Testis (tissue), 3 donors: ENCODE measurements around the gene CPNE4. TPM values are rescaled to one million over a fixed set of nuclear protein-coding genes. Genes with fewer than 3 reads are reported as not detected.

Experiments used
- DNase-seq: peaks from one replicate; pipeline ENCODE4 v3.0.0-alpha.2; 2019
- H3K27ac ChIP-seq, 2 donors: fragments of 200-600 bp; sonication (generic); one replicate each; pipeline ENCODE4 v1.5.1; 2019
- H3K27me3 ChIP-seq: fragments of 200-600 bp; sonication (generic); one replicate; pipeline ENCODE4 v1.5.1; 2019
- H3K36me3 ChIP-seq: fragments of 200-600 bp; sonication (generic); one replicate; pipeline ENCODE4 v1.5.1; 2017; ENCODE audit warnings: low read depth; ENCODE audit errors: missing control alignments
- H3K4me1 ChIP-seq: fragments of 200-600 bp; sonication (generic); one replicate; pipeline ENCODE4 v1.5.1; 2019
- H3K4me3 ChIP-seq, 2 donors: fragments of 200-600 bp; sonication (generic); one replicate each; pipeline ENCODE4 v1.5.1; 2017 to 2019
- H3K9me3 ChIP-seq: fragments of 200-600 bp; sonication (generic); one replicate; pipeline ENCODE4 v1.5.1; 2017
- CTCF ChIP-seq, 3 experiments: fragments of 450-650 bp in 2 of 3; fragments of 200-600 bp in 1 of 3; sonication (generic) in 1 of 3; IDR thresholded peaks; one replicate each; pipeline ENCODE4 v1.5.1; 2016 to 2019; ENCODE audit warnings: antibody characterized with exemption in 3 of 3, mild to moderate bottlenecking in 2 of 3, moderate library complexity in 1 of 3
- POLR2A ChIP-seq: fragments of 450-650 bp; IDR thresholded peaks from one replicate; pipeline ENCODE4 v1.6.1; 2017; ENCODE audit warnings: antibody characterized with exemption, mild to moderate bottlenecking, moderate library complexity
- WGBS, 2 donors: methylation state at CpG; one replicate each; pipeline ENCODE4 v1.1.5; 2018; 5-methylcytosine and 5-hydroxymethylcytosine counted together
- intact Hi-C: fragments of 100-400 bp; cut with DNase I; formaldehyde crosslinking; loops from one replicate; pipeline ENCODE4 v1.15.1; 2023; ENCODE audit warnings: low total_unique reads
- polyA plus RNA-seq: library from polyadenylated mRNA; stranded (reverse); fragments of 350-450 nt; fragmentation: Illumina TruSeq; extraction: RNeasy Lipid Tissue Mini Kit (QIAGEN cat#74804); gene quantifications from one replicate; pipeline ENCODE4 v1.2.3, GENCODE V29; 2014; ENCODE audit warnings: low read depth, low replicate concordance; ENCODE audit not compliant: insufficient read depth
- total RNA-seq, 2 donors: library from RNA; depleted of rRNA; stranded (reverse); fragments of >200 nt; gene quantifications; one replicate each; pipeline ENCODE4 v1.2.3, GENCODE V29; 2016

CPNE4 gene
- total and polyA plus RNA-seq, 3 donors from 2014 or later, result 2.4 to 8.4 (median 4.5) TPM

GRCh38 chr3:131564812-131565211, 470.0 kb downstream of the CPNE4 start:
- Histone ChIP-seq H3K4me3 (no peak overlapping the region), H3K4me1 (peaks cover 3% of the 10 kb centered on the region), H3K36me3 (no peaks in the 10 kb centered on the region), H3K9me3 (no peaks in the 10 kb centered on the region), H3K27me3 (no peaks in the 10 kb centered on the region), H3K27ac (no peak overlapping the region)
- DNase-seq, result no peak
- intact Hi-C loops, result no loop called here
- TF ChIP-seq CTCF (IDR thresholded peaks at IDR 0.05), result no peak
- TF ChIP-seq POLR2A, result no peak
- WGBS, 2 donors, result 74 to 76% methylated on average over 4 of the region's 4 CpGs

- Histone ChIP-seq H3K27me3 (no peaks in the 10 kb centered on the region), H3K27ac (no peak overlapping the region), H3K9me3 (no peaks in the 10 kb centered on the region), H3K4me3 (no peak overlapping the region), H3K36me3 (no peaks in the 10 kb centered on the region), H3K4me1 (peaks cover 3% of the 10 kb centered on the region)
- TF ChIP-seq POLR2A (no peak), CTCF (IDR thresholded peaks at IDR 0.05) (no peak)
- intact Hi-C loops, result no loop called here
- WGBS, 2 donors, result 23 to 25% methylated on average over 2 of the region's 2 CpGs
- DNase-seq, result no peak
Observed at GRCh38 chr3:131561511-131561910, 473.3 kb downstream of the CPNE4 start.

- no peak overlapping the region for H3K4me3 ChIP-seq
- WGBS, 2 donors, result 89 to 94% methylated on average over 3 of the region's 3 CpGs
- H3K27me3 ChIP-seq, result no peaks in the 10 kb centered on the region
- H3K4me1 ChIP-seq, result peaks cover 3% of the 10 kb centered on the region
- no peak for TF ChIP-seq POLR2A
- TF ChIP-seq CTCF (IDR thresholded peaks at IDR 0.05), result no peak
- H3K9me3 ChIP-seq, result no peaks in the 10 kb centered on the region
- no peaks in the 10 kb centered on the region for H3K36me3 ChIP-seq
- H3K27ac ChIP-seq, result no peak overlapping the region
- intact Hi-C loops, result no loop called here
- no peak for DNase-seq
Observed at GRCh38 chr3:131560795-131561194, 474.0 kb downstream of the CPNE4 start.

GRCh38 chr3:131555456-131555855, 479.4 kb downstream of the CPNE4 start:
- TF ChIP-seq CTCF (IDR thresholded peaks at IDR 0.05) (no peak), POLR2A (no peak)
- Histone ChIP-seq H3K9me3 (no peaks in the 10 kb centered on the region), H3K4me3 (no peak overlapping the region), H3K27ac (no peak overlapping the region), H3K27me3 (no peaks in the 10 kb centered on the region), H3K4me1 (no peaks in the 10 kb centered on the region), H3K36me3 (no peaks in the 10 kb centered on the region)
- intact Hi-C loops, result no loop called here
- DNase-seq, result no peak
- WGBS, 2 donors, result 84 to 88% methylated on average over 2 of the region's 2 CpGs

- H3K36me3 ChIP-seq, result no peaks in the 10 kb centered on the region
- no peaks in the 10 kb centered on the region for H3K4me1 ChIP-seq
- H3K27ac ChIP-seq, result no peak overlapping the region
- WGBS, 2 donors, result 93 to 95% methylated on average over 3 of the region's 3 CpGs
- no peak overlapping the region for H3K4me3 ChIP-seq
- H3K9me3 ChIP-seq, result no peaks in the 10 kb centered on the region
- no peaks in the 10 kb centered on the region for H3K27me3 ChIP-seq
- no peak for DNase-seq
- intact Hi-C loops, result no loop called here
- TF ChIP-seq POLR2A, result no peak
Observed at GRCh38 chr3:131553495-131554247, 481.1 kb downstream of the CPNE4 start.
